Measurements from ENCODE around the gene PSMA4. TPM values are rescaled to one million over a fixed set of nuclear protein-coding genes. Genes with fewer than 3 reads are reported as not detected.
"Not testable (repeated sequence)": the region's sequence is repeated elsewhere in the genome, so short reads cannot be mapped to it uniquely, and the experiment has no call there.

Gene PSMA4
- total RNA-seq, 4 donors from 2014 or later: 88.9 to 143 (median 129) TPM

DNA sequence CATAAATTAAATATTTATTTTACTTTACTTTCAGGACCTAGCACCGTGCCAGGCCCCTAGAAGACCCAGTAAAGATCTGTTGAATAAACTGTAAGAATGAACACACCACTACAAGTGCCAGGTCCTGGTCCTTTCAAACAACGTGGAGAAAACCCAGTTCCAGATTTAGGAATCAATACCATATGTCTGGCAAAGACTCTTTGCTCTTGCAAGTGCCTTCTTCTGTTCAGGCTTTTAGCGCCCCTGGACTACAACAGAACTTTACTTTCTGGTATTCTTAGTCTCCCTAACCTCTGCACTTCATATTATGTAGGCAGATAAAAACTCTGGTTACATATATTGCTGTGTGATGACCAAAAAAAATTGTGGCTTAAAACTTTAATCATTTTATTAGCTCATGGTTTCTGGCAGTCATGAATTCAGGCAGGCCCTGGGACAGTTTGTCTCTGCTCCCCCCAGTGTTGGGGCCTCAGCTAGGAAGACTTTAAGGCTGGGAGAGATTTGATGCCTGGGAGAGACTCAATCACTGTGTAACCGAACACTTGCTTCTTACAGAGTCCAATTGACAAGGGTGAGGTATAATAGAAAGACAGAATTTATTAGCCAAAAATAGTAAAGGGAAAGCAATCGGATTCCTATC lies 2.9 kb upstream of the PSMA4 start:
- no peak for ATAC-seq (ENCODE audit: low FRiP score)
- no peak for TF ChIP-seq CTCF (IDR thresholded peaks at IDR 0.05)

DNA sequence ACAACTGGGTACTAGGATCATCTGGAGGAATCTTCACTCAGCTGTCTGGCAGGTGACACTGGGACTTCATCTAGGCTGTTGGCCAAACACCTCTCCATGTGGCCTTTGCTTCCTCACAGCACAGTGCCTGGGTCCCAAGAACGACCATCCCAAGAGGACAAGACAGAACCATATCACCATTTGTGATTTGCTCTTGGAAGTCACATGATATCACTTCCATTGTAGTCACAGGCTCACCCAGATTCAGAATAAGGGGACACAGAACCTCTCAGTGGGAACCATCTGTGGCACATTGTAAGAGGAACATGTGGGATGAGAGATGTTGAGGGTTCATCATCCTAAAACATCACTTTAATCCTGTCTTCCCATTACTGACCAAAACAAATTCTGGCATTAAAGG lies 1.9 kb upstream of the PSMA4 start:
- DNase-seq (ENCODE audit: low spot score): no peak
- no peak for TF ChIP-seq CTCF (IDR thresholded peaks at IDR 0.05)
- no peak for ATAC-seq (ENCODE audit: low FRiP score)

More for the DNA sequence above, 2.9 kb upstream of the PSMA4 start:
- no peak for DNase-seq (ENCODE audit: low spot score)

DNA sequence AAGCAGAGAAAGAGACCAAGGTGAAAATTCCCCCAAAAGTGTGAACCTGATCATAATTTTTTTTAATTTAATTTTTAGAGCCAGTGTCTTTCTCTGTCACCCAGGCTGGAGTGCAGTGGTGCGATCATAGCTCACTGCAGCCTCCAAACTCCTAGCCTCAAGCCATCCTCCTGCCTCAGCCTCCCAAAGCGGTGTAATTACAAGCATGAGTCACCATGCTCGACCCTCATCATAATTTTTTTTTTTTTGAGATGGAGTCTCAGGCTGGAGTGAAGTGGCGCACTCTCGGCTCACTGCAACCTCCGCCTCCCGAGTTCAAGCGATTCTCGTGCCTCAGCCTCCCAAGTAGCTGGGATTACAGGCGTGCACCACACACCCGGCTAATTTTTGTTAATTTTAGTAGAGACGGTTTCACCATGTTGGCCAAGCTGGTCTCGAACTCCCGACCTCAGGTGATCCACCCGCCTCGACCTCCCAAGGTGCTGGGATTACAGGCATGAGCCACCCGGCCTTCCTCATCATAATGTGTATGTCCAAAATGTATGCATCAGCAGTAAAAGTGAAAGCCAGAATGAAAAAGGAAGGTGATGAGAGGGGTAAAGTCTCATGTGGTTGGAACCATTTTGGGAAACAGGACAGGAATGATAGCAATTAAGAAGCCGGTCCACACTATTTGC lies 642 bp upstream of the PSMA4 start:
- DNase-seq (ENCODE audit: low spot score); ATAC-seq (ENCODE audit: low FRiP score): not testable (repeated sequence)

DNA sequence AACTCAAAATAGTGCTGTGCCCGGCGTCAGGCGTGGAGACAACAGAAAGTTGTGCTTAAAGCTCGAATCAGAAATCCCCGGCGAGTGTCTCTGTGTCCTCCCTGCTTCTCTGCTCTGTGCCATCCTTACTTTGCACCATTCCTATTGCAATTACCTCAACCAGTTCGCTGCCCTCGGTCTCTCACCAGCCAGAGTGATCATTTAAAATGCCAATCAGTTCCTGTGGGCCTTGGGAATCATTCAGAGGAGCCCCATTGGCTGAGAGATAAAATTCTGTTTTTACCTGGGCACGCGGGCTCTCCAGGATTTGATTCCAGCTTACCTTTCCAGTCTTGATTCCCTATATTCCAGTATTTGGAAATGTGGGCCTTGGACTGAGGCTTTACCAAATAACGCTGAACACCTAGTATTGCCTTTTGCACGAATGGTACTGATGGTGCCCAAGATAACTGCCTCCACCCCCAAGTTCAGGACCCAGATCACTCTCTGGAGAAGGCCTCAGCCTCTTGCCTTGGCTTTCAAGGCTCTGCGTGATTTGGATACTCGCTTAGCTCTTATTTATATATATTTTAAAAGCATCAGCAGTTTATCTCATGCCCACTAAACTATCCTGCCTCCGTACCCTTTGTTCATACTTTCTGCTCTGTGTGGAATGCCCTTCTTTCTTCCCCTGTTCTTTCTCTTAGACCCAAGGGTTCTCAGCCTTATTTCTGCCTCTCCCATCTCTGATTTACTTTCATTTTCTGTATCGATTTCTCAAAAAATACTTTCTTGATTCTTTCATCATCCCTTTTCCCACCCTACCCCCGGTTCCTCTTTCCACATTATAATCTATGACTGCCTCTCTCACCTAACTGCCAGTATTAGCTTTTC lies 863 bp downstream of the PSMA4 start:
- ATAC-seq (ENCODE audit: low FRiP score): no peak
- TF ChIP-seq CTCF (IDR thresholded peaks at IDR 0.05): no peak
- DNase-seq (ENCODE audit: low spot score): no peak

DNA sequence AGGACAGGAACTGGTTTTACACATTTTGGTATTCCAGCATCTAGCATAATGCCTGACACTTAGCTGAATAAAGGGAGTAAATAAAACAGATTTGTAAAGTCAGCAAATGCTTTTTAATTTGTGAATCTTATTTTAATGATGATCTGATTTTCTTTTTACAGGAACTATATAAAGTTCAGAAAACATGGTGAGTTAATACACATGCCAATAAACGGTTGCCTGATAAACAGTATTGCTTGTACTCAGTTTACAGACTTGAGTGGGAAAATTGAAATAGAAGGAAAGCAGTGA lies 1.4 kb downstream of the PSMA4 start:
- DNase-seq (ENCODE audit: low spot score) (no peak), ATAC-seq (ENCODE audit: low FRiP score) (no peak)
- TF ChIP-seq CTCF (IDR thresholded peaks at IDR 0.05): no peak

- DNase-seq (ENCODE audit: low spot score): no peak
- TF ChIP-seq CTCF (IDR thresholded peaks at IDR 0.05): no peak
- ATAC-seq (ENCODE audit: low FRiP score): no peak
These were observed 2.4 kb downstream of the PSMA4 start for GRCh38 chr15:78542647-78543046.

DNA sequence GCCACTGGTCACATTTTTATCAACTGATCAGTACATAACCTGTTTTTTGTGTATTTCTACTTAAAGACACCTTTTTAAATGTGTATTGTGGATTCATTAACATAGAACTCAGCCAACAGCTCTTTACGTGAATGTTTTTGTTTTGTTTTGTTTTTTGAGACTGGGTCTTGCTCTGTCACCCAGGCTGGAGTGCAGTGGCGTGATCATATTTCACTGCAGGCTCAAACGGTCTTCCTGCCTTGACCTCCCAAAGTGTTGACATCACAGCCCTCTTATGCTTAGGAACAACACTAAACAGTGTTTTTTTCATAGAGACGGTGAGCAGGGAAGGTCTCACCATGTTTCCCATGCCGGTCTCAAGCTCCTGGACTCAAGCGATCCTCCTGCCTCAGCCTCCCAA lies 9.9 kb downstream of the PSMA4 start:
- DNase-seq (ENCODE audit: low spot score): no peak
- TF ChIP-seq CTCF (IDR thresholded peaks at IDR 0.05): no peak
- ATAC-seq (ENCODE audit: low FRiP score): no peak

All from omental fat pad (tissue), 4 donors.